Measurements from ENCODE around the gene IMPDH1. TPM values are rescaled to one million over a fixed set of nuclear protein-coding genes. Genes with fewer than 3 reads are reported as not detected.

The IMPDH1 gene
- total and polyA plus RNA-seq, 9 of the 15 experiments (the other 6 are each of a cell fraction or from before 2014, with no cell fraction given) = 0.80 to 118 (median 64.3) TPM

DNA sequence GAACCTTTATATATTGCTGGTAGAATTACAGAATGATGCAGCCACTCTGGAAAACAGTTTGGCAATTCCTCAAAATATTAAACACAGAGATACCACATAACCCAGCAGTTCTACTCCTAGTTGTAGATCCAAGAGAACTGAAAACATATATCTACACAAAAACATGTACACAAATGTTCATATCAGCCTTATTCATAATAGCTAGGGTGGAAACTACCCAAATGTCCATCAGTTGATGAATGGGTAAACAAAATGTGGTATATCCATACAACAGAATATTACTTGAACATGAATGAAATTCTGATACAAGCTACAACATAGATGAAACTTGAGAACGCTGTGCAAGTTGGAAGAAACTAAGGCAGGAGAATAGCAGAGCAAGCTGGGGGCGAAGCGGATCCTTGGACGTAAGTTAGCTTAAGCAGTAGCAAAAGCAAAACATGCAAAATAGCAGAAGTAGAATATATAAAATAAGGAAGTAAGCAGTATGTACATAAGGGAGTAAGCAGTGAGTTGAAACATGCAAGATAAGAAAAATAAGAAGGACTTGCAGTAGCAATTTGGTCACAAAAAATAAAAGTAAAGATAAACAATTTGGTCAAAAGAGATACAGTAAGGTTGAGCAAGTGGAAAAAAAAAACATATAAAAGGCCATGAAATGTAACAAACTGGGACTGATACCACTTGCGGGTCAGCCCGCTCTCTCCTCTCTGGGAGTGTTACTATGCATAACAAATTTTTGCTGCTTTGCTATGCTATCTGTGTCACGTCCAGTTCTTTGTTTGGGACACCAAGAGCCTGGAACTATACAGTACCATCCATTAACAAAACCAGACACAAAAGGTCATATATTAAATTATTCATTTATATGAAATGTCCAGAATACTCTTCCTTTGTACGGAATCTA lies 27.9 kb upstream of the IMPDH1 start:
- Histone ChIP-seq H3K4me2 (ENCODE audit: insufficient read depth, low read length) (peak overlapping the region; percentile 31; the same call in 1 of the 2 replicates), H3K27ac (ENCODE audit: extremely low read depth, low read depth, low read length) (peak overlapping the region; percentile 9; the same call in 1 of the 3 replicates), H2AFZ (ENCODE audit: low read depth, low read length) (peak overlapping the region; percentile 70), H3K9me3 (replicated peaks; ENCODE audit: control insufficient read depth, insufficient read depth, low read depth, low read length) (no peaks in the 10 kb centered on the region), H3K9me1 (ENCODE audit: control insufficient read depth, insufficient read depth, low read length) (no peaks in the 10 kb centered on the region), H3K4me1 (replicated peaks in 1 of 2; ENCODE audit: control insufficient read depth in 2 of 2, insufficient read depth in 2 of 2, low read length in 2 of 2) (peaks cover 6 to 14% of the 10 kb centered on the region in 2 experiments; a peak in 4 of 5 replicates), H3K4me3 (no peak overlapping the region), H3K36me3 (ENCODE audit: control insufficient read depth, insufficient read depth, low read length) (no peaks in the 10 kb centered on the region), H3K9ac (ENCODE audit: insufficient read depth in 1 of 2, low read depth in 2 of 2, low read length in 2 of 2) (no peak overlapping the region), H3K79me2 (ENCODE audit: control insufficient read depth, insufficient read depth, low read length) (no peaks in the 10 kb centered on the region), H4K20me1 (replicated peaks; ENCODE audit: control insufficient read depth, insufficient read depth, low read length) (no peaks in the 10 kb centered on the region), H3K27me3 (ENCODE audit: control insufficient read depth in 2 of 2, insufficient read depth in 2 of 2, low read length in 2 of 2) (no peaks in the 10 kb centered on the region; a peak in 1 of 5 replicates)
- ChIA-PET CTCF (ENCODE audit: low intra/inter-chr PET ratio) (interaction anchor here (0.6 kb wide), 1 partner anchor 48 kb away, joined by 5 read pairs; no protein-coding TSS in a partner anchor), POLR2A (interaction anchor here (0.7 to 1.4 kb wide), 4 partner anchors 9 to 22 kb away, joined by 3 read pairs; no protein-coding TSS in a partner anchor)
- in situ Hi-C loops (cut with MboI) = no loop called here
- DNase-seq (ENCODE audit: extremely low read depth in 1 of 4, low spot score in 3 of 4) (no peak), ATAC-seq (peak; percentile 54), FAIRE-seq (peak; percentile 23)
- BruUV-seq (replicated peaks) = no TSS peak
- WGBS (ENCODE audit: insufficient coverage, low coverage, missing lambda C conversion rate) = 32% methylated on average over 8 of the region's 8 CpGs
- intact Hi-C loops (cut with micrococcal nuclease) = no loop called here
- TF ChIP-seq ZNF24 (IDR thresholded peaks at IDR 0.05) (no peak), ZNF121 (CRISPR knock-in tag; conservative IDR thresholded peaks at IDR 0.05) (no peak), HCFC1 (IDR thresholded peaks at IDR 0.05; ENCODE audit: low read depth, low read length) (no peak), ELF1 (tag; IDR thresholded peaks at IDR 0.05) (no peak), SMARCC2 (IDR thresholded peaks at IDR 0.05; ENCODE audit: low read depth) (peak; percentile 74; the same call in 1 of the 2 replicates), TBP (optimal IDR thresholded peaks at IDR 0.05; ENCODE audit: low read depth, low read length) (no peak), SRSF9 (IDR thresholded peaks at IDR 0.05; ENCODE audit: borderline replicate concordance, low read depth, low read length) (no peak)
- TF ChIP-seq, protein P1, sequence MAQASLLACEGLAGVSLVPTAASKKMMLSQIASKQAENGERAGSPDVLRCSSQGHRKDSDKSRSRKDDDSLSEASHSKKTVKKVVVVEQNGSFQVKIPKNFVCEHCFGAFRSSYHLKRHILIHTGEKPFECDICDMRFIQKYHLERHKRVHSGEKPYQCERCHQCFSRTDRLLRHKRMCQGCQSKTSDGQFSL (CRISPR knock-in tag; IDR thresholded peaks at IDR 0.05) = no peak
- TF ChIP-seq, protein P1 (tag; IDR thresholded peaks at IDR 0.05) = no peak
- TF ChIP-seq, protein P2, sequence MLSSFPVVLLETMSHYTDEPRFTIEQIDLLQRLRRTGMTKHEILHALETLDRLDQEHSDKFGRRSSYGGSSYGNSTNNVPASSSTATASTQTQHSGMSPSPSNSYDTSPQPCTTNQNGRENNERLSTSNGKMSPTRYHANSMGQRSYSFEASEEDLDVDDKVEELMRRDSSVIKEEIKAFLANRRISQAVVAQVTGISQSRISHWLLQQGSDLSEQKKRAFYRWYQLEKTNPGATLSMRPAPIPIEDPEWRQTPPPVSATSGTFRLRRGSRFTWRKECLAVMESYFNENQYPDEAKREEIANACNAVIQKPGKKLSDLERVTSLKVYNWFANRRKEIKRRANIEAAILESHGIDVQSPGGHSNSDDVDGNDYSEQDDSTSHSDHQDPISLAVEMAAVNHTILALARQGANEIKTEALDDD (IDR thresholded peaks at IDR 0.05) = no peak
- TF ChIP-seq, protein P3, sequence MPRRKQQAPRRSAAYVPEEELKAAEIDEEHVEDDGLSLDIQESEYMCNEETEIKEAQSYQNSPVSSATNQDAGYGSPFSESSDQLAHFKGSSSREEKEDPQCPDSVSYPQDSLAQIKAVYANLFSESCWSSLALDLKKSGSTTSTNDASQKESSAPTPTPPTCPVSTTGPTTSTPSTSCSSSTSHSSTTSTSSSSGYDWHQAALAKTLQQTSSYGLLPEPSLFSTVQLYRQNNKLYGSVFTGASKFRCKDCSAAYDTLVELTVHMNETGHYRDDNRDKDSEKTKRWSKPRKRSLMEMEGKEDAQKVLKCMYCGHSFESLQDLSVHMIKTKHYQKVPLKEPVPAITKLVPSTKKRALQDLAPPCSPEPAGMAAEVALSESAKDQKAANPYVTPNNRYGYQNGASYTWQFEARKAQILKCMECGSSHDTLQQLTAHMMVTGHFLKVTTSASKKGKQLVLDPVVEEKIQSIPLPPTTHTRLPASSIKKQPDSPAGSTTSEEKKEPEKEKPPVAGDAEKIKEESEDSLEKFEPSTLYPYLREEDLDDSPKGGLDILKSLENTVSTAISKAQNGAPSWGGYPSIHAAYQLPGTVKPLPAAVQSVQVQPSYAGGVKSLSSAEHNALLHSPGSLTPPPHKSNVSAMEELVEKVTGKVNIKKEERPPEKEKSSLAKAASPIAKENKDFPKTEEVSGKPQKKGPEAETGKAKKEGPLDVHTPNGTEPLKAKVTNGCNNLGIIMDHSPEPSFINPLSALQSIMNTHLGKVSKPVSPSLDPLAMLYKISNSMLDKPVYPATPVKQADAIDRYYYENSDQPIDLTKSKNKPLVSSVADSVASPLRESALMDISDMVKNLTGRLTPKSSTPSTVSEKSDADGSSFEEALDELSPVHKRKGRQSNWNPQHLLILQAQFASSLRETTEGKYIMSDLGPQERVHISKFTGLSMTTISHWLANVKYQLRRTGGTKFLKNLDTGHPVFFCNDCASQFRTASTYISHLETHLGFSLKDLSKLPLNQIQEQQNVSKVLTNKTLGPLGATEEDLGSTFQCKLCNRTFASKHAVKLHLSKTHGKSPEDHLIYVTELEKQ (CRISPR knock-in tag; IDR thresholded peaks at IDR 0.05) = no peak
- TF ChIP-seq, protein P4, sequence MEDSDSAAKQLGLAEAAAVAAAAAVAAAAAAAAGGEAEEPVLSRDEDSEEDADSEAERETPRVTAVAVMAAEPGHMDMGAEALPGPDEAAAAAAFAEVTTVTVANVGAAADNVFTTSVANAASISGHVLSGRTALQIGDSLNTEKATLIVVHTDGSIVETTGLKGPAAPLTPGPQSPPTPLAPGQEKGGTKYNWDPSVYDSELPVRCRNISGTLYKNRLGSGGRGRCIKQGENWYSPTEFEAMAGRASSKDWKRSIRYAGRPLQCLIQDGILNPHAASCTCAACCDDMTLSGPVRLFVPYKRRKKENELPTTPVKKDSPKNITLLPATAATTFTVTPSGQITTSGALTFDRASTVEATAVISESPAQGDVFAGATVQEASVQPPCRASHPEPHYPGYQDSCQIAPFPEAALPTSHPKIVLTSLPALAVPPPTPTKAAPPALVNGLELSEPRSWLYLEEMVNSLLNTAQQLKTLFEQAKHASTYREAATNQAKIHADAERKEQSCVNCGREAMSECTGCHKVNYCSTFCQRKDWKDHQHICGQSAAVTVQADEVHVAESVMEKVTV (CRISPR knock-in tag; IDR thresholded peaks at IDR 0.05) = peak; percentile 23; the same call in 1 of the 2 replicates
